CD4-positive, alpha-beta T cell treated with Interleukin-1 beta for 1 hour (primary cell): ENCODE measurements around the gene RCOR1.
"Not testable (repeated sequence)": the region's sequence is repeated elsewhere in the genome, so short reads cannot be mapped to it uniquely, and the experiment has no call there.

Source experiments
- DNase-seq, 2 donors: peaks; one replicate each; pipeline ENCODE4 v3.0.0-alpha.2; 2020 to 2022

Gene RCOR1

DNA sequence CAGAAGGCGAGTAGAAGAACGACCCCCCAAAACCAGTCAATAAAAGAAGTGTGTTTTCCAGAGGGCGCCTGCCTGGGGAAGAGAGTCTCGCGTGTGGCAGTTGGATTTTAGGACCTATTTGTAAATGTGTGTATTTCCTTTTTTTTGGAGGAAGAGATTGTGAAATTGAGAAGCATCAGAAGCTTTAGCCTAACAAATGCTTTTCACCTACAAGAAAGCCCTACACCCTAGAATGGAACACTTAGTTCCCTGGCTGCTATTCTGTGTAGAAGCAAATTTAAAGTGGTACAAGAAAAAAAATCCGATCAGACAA is 1.3 kb downstream of the RCOR1 start:
- no peak for DNase-seq

DNA sequence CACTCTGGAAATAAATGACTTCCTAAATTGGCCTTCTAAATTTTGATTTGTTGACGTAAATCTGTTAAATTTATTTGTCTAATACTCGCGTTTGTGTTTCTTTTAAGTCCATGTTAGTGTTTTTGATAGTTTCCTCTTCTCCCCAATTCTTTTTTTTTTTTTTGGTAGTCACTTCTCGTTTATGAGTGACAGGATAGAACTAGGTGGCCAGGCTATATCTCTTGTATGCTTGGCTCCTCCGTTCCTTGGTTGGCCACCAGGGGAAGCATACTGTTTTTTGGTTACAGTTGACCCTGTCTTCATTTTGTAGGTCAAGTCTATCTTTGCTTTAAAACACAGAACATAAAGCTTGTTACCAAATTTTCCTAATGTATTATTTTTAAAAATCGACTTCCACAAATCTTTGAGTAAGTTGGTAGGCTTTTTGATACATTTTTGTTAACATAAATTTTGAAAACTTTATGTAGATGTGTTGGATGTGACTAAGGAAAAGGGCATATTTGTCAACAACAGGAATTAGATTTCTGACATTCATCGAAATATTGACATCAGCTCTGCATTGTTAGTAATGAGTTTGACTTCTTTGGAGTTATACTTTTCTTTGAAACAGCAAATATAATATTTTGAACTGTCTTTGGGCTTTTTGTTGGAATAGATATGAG is 2.2 kb downstream of the RCOR1 start:
- peak; percentile 68 to 73 for DNase-seq

DNA sequence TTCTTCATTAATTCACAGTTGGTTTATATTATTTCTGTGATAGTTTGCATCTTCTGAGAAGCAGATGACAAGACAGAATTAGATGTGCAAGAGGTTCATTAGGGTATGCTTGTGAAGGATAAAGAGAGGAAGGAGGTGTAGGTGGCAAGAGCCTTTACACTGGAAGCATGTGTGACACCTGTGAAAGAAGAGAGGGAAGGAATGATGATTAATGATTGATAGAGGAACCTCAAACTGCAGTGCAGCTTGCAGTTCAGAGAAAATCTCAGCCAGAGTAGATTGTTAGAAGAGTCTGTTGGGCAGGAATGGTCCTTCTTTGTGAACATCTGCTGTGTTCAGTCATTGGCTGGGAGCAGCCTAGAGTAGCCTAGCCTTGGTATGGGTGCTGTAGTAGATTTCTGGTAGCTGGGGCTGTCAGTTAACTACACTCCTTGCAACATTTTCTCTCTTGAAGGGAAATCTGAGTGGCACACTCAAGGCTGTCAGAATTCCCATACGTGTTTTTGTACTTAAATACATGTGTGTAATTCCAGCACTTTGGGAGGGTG is 9.0 kb downstream of the RCOR1 start:
- no peak for DNase-seq

DNA sequence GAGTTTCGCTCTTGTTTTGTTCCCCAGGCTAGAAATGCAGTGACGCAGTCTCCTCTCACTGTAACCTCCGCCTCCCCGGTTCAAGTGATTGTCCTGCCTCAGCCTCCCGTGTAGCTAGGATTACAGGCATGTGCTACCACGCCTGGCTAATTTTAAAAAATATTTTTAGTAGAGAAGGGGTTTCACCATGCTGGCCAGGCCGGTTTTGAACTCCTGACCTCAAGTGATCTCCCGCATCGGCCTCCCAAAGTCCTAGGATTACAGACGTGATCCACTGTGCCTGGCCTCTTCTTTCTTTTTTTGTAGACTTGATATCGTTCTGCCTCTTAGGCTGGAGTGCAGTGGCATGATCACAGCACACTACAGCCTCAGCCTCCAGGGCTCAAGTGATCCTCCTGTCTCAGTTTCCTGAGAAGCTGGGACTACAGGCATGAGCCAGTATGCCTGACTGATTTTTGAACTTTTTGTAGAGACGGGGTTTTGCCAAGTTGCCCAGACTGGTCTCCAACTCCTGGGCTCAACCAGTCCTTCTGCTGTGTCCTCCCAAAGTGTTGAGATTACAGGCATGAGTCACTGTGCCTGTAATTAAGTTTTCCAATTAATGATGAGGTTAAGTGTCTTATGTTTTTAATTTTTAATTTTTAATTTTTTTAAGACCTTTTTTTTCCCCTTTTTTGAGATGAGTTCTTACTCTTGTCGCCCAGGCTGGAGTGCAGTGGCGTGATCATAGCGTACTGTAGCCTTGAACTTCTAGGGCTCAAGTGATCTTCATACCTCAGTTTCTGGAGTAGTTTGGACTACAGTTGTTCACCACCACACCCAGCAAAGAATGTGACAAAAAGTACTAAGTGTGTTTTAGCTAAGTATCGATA is 10.2 kb downstream of the RCOR1 start:
- no peak for DNase-seq

DNA sequence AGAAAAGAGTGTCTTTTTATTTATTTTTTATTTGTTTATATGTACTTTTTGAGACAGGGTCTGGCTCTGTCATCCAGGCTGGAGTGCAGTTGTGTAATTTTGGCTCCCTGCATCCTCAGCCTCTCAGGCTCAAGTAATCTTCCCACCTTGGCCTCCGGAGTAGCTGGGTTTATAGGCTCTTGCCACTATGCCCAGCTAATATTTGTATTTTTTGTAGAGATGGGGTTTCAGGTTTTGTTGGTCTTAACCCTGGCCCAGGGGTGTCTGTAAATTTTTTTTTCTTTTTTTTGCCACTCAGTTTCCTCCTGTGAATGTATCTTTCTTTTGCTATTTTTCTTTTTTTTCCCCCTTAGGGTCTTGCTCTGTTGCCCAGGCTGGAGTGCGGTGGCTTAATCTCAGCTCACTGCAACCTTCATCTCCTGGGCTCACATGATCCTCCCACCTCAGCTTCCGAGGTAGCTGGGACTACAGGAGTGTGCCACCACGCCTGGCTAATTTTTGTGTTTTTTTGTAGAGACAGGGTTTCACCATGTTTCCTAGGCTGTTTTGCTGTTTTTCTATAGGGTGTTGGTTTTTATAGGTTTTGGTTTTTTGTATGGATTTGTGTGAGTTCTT is 11.0 kb downstream of the RCOR1 start:
- DNase-seq, result no peak

DNA sequence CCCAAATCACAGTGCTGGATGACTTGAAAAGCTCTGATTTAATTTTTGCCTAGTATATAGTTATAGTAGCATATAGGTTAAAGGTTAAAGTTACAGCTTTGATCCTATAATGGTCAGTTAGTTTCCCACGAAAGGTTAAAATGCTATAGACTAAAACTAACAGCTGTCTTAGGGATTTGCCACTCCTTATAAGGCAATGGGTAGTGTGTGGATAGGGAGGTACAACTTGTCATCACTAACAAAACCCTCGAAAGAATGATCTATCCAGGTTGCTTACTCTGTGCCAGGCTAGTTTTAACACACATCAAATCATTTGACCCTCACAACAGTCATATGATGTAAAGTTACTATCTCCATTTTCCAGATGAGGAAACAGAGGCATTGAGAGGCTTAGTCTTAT is 11.7 kb downstream of the RCOR1 start:
- no peak for DNase-seq

DNA sequence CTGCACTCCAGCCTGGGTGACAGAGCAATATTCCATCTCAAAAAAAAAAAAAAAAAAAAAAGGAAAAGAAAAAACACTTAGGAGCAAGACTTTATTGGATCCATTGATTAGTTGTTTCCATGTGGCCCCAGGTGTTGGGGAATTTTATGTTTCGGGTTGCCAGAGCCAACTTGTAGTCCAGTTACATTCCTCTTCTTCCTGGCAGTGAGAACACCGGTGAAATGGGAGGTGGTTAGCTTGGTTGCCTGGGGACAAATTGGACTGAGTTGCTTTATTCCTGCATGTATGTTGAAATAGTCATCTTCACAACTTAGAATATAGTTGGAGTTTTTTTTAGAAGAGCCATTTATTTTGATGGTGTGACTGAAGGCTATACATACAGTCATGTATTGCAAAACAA is 12.6 kb downstream of the RCOR1 start:
- no peak for DNase-seq

DNA sequence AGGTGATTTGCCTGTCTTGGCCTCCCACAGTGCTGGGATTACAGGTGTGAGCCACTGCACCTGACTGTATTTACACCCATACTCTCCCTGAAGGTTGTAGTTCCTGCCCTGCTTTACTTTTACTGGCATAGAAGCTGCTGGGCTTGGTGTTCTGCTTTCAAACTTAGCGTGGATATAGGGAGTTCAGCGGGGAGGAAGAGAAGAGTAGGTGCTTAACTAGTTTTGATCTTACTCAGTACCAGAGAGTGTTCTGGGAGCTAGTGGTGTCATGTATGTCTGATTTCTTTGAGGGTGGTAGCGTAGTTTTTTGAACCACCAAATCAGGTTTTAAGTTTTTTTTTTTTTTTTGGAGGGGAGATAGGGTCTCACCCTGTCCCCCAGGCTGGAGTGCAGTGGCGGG is 13.8 kb downstream of the RCOR1 start:
- no peak for DNase-seq

DNA sequence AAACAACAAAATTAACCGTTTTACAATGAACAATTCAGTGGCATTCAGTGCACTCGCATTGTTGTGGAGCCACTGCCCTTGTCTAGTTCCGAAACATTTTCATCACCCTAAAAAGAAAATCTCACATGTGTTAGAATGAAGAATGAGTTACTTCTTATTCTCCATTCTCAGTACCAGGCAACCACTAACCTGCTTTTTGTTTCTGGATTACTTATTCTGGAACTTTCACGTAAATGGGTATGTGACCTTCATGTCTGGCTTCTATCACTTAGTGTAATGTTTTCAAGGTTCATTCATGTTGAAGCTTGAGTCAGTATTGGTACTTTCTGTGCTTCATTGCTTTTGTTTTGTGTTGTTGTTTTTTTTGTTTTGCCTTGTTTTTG is 15.6 kb downstream of the RCOR1 start:
- no peak for DNase-seq

DNA sequence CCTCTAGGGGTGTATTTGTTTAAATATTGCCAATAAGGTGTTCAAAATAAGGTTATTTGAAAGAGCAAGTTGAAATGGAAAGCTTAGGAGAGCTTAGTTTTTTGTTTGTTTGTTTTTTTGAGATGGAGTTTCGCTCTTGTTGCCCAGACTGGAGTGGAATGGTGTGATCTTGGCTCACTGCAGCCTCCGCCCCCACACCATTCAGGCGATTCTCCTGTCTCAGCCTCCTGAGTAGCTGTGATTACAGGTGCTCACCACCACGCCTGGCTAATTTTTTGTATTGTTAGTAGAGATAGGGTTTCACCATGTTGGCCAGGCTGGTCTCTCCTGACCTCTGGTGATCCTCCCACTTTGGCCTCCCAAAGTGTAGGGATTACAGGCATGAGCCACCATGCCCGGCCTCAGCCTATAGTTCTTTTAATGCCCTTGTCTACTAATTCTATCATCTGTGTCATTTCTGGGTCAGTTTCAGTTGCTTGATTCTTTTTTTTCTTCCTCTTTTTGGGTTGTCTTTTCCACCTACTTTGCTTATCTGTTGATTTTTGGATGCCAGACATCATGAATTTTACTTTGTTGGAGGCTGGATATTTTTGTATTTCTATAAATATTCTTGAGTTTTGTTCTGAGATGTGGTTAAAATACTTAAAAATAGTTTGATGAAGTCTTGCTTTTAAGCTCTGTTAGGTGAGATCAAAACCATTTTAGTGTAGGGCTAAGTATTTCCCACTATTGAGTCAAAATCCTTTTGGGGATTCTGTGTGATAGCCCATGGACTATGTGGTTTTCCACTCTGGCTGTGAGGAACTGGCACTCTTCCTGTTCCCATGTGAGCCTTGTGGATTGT is 18.7 kb downstream of the RCOR1 start:
- no peak for DNase-seq

DNA sequence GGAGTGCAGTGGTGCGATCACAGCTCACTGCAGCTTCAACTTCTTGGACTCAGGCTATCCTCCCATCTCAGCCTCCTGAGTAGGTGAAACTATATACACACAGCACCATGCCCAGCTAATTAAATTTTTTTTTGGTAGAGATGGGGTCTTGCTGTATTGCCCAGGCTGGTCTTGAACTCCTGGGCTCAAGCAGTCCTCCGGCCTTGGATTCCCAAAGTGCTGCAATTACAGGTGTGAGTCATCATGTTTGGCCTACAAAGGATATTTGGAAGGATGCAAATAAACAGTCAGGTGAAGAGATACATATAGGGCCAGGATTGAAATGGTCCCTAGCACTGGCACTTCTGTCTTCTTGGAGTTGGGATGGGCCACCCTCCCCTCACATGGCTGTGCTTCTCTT is 23.9 kb downstream of the RCOR1 start:
- no peak for DNase-seq

DNA sequence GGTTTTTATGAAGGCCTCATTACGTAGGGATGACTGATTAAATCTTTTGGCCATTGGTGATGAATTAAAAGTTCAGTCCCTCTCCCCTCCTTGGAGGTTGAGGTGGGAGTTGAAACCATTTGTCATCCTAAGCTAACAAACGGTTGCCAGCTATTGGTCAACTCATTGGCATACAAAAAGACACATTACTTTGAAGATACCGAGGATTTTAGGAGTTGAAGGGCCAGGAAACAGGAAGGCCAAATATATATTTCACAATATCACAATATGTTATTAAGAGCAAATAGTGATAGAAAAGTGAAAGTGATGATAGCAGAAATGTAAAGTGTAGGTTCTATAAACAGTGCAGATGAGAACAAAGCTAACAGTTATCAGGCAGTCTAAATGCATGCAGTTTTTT is 24.4 kb downstream of the RCOR1 start:
- no peak for DNase-seq

DNA sequence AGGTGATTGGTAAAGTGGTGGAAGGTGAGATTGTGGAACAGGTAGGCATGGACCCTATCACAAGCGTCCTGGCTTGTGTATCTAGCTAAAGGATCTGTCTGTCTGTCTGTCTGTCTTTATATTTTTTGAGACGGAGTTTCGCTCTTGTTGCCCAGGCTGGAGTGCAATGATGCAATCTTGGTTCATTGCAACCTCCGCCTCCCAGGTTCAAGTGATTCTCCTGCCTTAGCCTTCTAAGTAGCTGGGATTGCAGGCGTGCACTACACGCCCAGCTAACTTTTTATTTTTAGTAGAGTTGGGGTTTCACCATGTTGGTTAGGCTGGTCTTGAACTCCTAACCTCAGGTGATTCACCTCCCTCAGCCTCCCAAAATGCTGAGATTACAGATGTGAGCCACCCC is 26.6 kb downstream of the RCOR1 start:
- not testable (repeated sequence) for DNase-seq

DNA sequence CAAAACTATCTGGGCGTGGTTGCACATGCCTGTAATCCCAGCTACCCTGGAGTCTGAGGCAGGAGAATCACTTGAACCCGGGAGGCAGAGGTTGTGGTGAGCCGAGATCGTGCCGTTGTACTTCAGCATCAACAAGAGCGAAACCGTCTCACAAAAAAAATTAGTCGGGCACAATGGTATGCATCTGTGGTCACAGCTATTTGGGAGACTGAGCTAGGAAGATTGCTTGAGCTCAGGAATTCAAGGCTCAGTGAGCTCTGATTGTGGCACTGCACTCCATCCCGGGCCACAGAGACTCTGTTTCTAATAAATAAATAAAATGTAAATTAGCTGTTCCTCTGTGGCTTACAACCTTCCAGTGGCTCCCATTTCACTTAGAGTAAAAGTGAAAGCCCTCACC is 28.0 kb downstream of the RCOR1 start:
- DNase-seq, result no peak

DNA sequence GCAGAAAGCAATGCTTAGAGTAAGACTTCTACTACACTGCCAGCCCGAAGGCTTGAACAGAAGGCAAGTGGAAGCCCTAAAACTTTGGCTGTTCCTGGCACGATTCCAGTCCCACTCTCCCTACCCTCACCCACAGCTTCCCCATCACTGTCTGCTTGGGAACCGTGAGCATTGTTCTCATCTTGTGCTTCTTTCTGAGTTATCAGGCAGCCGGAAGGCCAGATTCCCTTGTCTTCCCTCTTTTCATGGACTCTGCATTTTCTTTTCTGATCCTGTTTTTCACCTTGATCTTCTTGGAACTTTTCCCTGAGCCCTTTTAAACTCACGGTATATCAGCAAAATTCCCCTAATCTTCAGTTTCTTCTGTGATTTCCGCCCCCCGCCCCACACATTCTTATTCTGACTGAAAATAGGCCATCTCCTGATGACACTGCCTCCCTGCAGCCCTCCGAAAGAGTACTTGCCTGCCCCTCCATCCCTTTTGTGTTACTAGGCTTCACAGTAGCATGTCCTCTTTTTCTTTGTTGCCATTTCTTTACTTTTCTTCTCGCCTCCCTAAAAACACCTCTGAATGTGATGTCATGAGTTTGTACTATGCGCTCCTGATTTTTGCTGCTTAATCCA is 29.9 kb downstream of the RCOR1 start:
- DNase-seq, result no peak

DNA sequence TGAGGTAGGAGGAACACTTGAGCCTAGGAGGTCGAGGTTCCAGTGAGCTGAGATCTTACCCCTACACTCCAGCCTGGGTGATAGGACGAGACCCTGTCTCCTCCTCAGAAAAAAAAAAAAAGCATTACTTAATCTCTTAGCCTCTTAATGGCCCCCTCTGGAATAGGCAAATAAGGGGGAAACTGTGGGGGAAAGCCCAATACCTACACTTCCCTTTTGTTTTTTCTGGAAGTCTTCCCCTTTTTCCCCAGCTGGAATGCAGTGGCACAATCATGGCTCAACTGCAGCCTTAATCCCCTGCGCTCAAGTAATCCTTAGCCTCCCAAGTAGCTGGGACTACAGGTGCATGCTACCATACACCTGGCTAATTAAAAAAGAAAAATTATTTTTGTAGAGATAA is 32.2 kb downstream of the RCOR1 start:
- DNase-seq, result no peak

DNA sequence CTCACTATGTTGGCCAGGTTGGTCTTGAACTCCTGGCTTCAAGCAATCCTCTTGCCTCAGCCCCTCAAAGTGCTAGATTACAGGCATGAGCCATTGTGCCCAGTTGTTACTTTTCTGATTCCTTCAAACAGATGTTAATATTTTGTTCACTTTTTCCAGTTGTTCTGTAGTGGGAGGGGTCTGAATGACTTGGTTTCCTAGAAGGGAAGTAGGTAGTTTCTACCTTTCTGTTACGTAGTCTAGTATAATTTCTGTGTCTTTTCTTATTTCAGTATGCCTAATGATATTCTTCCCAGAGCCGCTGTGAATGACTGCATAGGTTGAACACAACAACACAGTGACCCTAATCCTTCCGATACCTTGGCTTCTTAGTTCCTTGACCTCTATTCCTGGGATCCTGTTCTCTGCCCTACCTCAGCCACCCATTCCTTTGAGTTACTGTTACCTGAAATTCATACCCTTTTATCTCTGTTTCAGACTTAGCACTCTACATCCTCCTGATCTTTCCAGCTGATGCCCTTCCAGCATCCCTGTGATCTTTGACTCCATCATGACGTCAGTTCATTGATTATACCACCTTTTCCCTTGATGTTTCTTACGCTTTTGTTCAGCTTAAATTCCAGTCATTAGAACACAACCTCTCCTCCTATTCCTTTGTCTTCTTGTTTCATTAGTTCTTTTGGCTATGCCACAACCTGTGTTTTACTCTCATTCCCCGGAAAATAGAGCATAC is 33.3 kb downstream of the RCOR1 start:
- no peak for DNase-seq

DNA sequence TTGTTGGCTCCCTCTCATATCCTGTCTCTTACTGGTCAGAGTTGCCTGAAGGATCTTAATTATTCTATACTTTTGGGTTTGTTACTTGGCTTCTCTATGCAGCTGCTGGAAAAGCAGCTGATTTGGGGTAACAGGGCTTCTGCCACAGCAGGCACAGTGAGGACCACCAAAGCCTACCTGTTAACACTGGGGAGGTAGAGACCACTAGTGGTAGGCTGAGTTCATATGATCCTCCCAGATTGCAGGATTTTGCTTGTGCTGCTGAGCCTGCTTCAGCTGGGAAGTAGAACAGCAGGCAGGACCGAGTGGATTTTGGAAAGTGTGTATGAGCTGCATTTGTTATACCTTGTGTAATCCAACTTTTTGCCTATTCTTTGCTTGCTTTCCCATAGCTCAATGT is 34.1 kb downstream of the RCOR1 start:
- DNase-seq, result no peak

DNA sequence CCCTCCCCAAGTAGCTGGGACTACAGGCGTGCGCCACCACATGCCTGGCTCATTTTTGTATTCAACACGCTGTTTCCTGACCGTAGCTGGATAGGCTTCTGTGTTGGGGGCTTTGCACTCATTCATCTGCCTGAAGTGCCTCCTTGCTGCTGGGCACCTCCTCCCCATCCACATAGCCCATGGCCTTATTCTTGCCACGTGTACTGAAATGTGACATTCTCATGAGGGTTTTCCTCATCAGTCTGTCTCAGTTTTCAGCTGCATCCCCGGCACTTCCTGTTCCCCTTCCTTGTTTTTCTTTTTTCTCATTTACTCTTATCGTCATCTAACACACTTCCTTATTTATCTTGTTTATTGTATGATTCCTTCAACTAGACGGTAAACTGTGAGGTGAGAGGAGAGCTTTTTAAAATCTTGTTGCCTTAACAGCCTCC is 36.6 kb downstream of the RCOR1 start:
- no peak for DNase-seq

DNA sequence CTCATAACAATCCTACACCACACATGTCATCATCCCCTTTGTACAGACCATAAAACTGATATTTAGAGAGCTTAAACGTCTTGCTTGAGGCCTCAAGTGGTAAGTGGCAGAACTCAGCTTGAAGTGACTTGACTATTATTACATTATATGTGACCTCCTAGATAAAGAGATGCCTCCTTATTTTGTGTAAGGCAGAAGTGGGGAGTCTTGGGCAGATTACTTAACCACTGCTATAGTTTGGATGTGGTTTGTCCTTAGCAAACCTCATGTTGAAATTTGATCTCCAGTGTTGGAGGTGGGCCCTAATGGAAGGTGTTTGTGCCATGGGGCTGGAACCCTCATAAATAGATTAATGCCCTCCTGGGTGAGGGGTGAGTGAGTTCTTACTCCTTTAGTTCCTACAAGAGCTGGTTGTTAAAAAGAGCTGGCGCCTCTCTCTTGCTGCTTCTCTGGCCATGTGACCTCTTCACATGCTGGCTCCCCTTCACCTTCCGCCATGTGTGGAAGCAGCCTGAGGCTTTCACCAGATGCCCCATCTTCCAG is 37.4 kb downstream of the RCOR1 start:
- no peak for DNase-seq

DNA sequence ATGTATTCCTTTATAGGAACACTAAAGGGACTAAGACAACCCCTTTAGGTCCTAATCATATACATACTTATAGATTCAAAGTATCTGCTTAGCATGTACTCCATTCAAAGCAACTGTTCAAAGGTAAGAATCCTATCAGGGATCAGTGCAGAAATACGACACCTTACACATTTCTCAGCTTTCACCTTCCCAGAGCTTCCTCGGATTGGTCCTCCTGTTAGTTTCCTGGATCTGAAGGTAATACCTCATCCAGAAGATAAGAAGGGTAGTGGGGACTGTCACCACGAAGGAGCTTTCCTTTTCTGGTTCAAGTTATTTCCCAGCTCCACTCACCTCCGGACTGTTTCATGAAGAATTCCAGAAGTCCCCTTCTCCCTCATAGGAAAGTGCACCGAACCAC is 38.0 kb downstream of the RCOR1 start:
- DNase-seq, result no peak

DNA sequence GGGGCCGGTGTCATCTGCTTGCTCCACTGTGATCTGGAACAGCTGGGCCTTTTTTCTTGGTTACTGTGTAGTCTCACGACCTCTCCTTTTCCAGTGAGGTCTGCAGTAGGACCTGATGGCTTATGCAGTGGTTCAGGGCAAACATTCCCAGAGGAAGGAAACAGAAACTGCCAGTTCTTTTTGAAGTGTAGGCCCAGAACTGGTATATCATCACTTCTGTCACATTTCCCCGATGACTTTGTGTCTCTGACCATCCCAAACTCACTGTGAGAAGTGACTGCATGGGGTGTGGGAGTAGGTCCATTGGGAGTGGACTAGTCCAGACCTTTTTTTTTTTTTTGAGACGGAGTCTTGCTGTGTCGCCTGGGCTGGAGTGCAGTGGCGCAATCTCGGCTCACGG is 38.4 kb downstream of the RCOR1 start:
- no peak for DNase-seq
